Lower leg skin (tissue), 4 donors: Measurements from ENCODE around the gene ARID1B. TPM values are rescaled to one million over a fixed set of nuclear protein-coding genes. Genes with fewer than 3 reads are reported as not detected.

ENCODE experiments used
- DNase-seq, 2 donors: peaks; one replicate each; pipeline ENCODE4 v3.0.0-alpha.2; 2019; ENCODE audit warnings: low spot score in 2 of 2
- H3K4me3 ChIP-seq: fragments of 200-600 bp; sonication (generic); 2 replicates; pipeline ENCODE4 v1.5.1; 2017; ENCODE audit warnings: mild to moderate bottlenecking, low read depth; ENCODE audit not compliant: poor library complexity, severe bottlenecking
- POLR2A ChIP-seq, 2 donors: fragments of 450-650 bp; IDR thresholded peaks; one replicate each; pipeline ENCODE4 v1.6.1; 2016 to 2017; ENCODE audit warnings: antibody characterized with exemption in 2 of 2, mild to moderate bottlenecking in 1 of 2, moderate library complexity in 1 of 2
- WGBS, 2 donors: methylation state at CpG; one replicate each; pipeline ENCODE4 v1.1.5; 2018; 5-methylcytosine and 5-hydroxymethylcytosine counted together
- intact Hi-C: fragments of 100-400 bp; cut with DNase I; formaldehyde crosslinking; loops from one replicate; pipeline ENCODE4 v1.15.0; 2023; ENCODE audit warnings: low total_unique reads
- total RNA-seq, 4 donors: library from RNA; depleted of rRNA; stranded (reverse); fragments of >200 nt; gene quantifications; one replicate each; pipeline ENCODE4 v1.1.0, GENCODE V29; 2016
- TF ChIP-seq, protein P1 (sequence below), 3 donors: fragments of 450-650 bp; IDR thresholded peaks; one replicate each; pipeline ENCODE4 v1.5.1; 2016; ENCODE audit warnings: antibody characterized with exemption in 3 of 3, mild to moderate bottlenecking in 3 of 3, moderate library complexity in 2 of 3

Gene ARID1B
- total RNA-seq, 4 donors from 2014 or later = 87.3 to 132 (median 102) TPM

DNA sequence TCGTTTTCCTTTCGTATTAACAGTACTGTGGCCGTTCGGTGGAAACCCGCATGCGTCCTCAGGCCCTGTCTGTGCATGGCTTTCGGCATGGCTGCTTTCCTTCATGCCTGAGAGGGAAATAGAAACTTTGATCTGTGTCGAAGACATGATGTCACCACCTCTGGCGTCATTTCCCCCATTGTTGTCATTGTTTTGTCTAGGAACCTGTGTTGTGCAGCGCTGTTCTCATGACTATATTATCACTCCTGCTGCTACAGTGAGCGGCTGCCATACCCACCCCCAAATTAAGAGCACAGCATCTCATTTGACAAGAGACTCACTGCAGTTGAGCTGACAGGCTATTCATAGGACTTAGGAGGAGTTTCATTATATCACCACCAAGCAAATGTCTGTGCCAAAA, 373.9 kb downstream of the ARID1B start:
- DNase-seq = no peak
- intact Hi-C loops = no loop called here
- 90 to 92% methylated on average over 11 of the region's 11 CpGs for WGBS, 2 donors
- no peak overlapping the region for H3K4me3 ChIP-seq
- TF ChIP-seq, protein P1, sequence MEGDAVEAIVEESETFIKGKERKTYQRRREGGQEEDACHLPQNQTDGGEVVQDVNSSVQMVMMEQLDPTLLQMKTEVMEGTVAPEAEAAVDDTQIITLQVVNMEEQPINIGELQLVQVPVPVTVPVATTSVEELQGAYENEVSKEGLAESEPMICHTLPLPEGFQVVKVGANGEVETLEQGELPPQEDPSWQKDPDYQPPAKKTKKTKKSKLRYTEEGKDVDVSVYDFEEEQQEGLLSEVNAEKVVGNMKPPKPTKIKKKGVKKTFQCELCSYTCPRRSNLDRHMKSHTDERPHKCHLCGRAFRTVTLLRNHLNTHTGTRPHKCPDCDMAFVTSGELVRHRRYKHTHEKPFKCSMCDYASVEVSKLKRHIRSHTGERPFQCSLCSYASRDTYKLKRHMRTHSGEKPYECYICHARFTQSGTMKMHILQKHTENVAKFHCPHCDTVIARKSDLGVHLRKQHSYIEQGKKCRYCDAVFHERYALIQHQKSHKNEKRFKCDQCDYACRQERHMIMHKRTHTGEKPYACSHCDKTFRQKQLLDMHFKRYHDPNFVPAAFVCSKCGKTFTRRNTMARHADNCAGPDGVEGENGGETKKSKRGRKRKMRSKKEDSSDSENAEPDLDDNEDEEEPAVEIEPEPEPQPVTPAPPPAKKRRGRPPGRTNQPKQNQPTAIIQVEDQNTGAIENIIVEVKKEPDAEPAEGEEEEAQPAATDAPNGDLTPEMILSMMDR (IDR thresholded peaks at IDR 0.05) = no peak
- no peak for TF ChIP-seq POLR2A (IDR thresholded peaks at IDR 0.05)

DNA sequence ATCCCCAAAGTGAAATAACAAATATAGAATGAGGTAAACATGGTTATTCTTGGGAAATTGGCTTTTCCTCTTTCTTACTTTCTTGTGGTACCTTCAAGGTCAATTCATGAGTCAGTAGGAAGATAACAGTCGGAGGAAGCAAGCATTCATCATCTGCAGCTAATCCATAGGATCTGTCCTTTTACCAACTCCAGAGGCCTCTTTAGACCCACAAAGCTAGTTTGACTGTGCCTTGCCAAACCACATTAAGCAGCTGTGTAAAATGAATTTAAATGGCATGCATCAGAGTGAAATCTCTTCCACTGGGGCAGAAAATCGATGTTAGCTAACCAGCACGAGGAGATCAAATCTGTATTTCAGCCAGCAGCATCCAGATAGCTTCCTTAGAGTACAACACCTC, 374.8 kb downstream of the ARID1B start:
- TF ChIP-seq POLR2A (IDR thresholded peaks at IDR 0.05) = no peak
- TF ChIP-seq, protein P1 (IDR thresholded peaks at IDR 0.05) = no peak

GRCh38 chr6:157152556-157152955, 375.4 kb downstream of the ARID1B start:
- intact Hi-C loops = no loop called here
- no peak for TF ChIP-seq POLR2A (IDR thresholded peaks at IDR 0.05)
- TF ChIP-seq, protein P1 (IDR thresholded peaks at IDR 0.05) = no peak
- no peak overlapping the region for H3K4me3 ChIP-seq
- WGBS, 2 donors = 74 to 76% methylated on average over 3 of the region's 3 CpGs
- no peak for DNase-seq

More for the DNA sequence above, 374.8 kb downstream of the ARID1B start:
- 58 to 68% methylated on average over 3 of the region's 3 CpGs for WGBS, 2 donors
- no peak overlapping the region for H3K4me3 ChIP-seq
- intact Hi-C loops = no loop called here
- DNase-seq = no peak

DNA sequence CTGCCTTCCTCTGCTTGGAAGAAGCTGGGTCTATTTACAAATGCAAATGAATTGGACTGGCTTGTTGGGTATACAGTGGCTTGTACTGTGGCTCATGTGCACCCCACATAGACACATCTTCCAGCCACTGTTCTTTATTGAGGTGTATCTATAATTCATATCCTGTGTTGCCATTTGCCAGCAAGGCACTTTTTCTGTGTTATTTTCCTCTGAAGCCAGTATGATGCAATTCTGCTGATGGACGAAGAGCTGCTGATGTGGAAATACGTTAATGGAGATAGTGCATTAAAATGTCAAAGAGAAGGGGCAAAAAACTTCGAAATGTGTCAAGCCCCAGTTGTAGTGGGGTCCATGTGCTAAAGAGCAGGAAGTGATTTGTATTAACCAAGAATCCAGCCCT, 378.6 kb downstream of the ARID1B start:
- DNase-seq = no peak
- WGBS, 2 donors = 87 to 89% methylated on average over 3 of the region's 3 CpGs
- TF ChIP-seq, protein P1 (IDR thresholded peaks at IDR 0.05) = no peak
- TF ChIP-seq POLR2A (IDR thresholded peaks at IDR 0.05) = no peak
- no peak overlapping the region for H3K4me3 ChIP-seq
- intact Hi-C loops = no loop called here

GRCh38 chr6:157157258-157157657, 380.1 kb downstream of the ARID1B start:
- WGBS, 2 donors = 96 to 97% methylated on average over 9 of the region's 9 CpGs
- intact Hi-C loops = no loop called here

DNA sequence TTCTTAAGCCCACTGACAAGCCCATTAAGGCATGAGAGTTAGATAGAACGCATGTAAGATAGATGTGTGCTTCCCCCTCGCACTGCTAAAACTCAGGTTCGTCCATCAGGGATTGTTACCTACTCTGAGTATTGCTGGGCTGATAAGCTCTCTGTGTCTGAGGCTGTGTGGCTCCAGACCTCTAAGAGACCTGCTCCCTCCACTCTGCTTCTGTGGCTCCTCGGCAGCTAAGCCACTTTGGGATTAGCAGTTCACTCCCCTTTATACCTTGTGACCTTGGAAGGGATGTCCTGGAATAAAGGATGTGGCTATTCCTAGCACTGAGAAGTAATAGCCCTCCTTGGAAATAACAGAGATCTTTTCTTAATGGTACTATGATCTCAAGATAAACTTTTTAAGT, 381.3 kb downstream of the ARID1B start:
- DNase-seq = no peak
- intact Hi-C loops = no loop called here
- H3K4me3 ChIP-seq = no peak overlapping the region
- 89 to 99% methylated on average over 4 of the region's 4 CpGs for WGBS, 2 donors
- TF ChIP-seq POLR2A (IDR thresholded peaks at IDR 0.05) = no peak
- TF ChIP-seq, protein P1 (IDR thresholded peaks at IDR 0.05) = no peak

More at GRCh38 chr6:157157258-157157657, 380.1 kb downstream of the ARID1B start:
- DNase-seq = no peak
- TF ChIP-seq, protein P1 (IDR thresholded peaks at IDR 0.05) = no peak
- TF ChIP-seq POLR2A (IDR thresholded peaks at IDR 0.05) = no peak
- H3K4me3 ChIP-seq = no peak overlapping the region
